HG03280 (cell line): ENCODE data around the gene PIH1D1.

Experiments used
- ATAC-seq: cut with Tn5 transposase; IDR thresholded peaks from one replicate; pipeline ENCODE4 v1.9.1; 2021; ENCODE audit warnings: mild to moderate bottlenecking, moderate library complexity; ENCODE audit not compliant: unreplicated experiment

Gene PIH1D1

DNA sequence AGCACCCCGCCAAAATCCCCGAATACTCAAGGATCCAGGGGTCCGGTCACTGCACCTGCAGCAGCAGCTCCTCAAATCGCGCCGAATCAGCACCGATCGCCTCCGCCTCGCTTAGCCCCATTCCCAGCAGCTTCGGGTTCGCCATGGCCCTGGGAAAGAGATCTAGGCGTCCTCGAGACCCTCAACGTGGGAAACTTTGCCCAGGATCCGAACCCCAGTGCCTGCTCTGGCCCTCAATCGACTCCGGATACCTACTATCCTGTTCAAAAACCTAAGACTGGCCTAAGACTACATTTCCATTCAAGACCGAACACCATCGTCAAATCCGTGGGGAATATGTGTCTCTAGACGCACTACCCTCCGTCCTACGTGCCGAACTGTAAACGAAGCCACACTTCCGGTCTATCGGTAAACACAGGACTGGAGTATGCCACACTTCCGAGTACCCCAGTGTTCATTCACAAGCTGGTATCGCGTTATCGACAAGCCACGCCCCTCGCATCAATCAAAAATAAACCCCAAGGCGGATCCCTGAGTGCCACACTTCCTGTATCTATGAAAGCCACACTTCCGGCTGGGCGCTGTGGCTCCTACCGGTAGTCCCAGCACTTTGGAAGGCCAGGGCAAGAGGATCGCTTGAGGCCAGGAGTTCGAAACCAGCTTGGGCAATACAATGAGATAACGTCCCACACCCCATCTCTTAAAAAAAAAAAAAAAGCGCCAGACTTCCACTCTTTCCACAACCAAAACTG, at the start of gene PIH1D1:
Gene PIH1D1 (minus strand): TSS at position 385 of the 752 bp plus-strand sequence. CDS start 240 bp downstream, at position 145.
- ATAC-seq = peak; percentile 60

DNA sequence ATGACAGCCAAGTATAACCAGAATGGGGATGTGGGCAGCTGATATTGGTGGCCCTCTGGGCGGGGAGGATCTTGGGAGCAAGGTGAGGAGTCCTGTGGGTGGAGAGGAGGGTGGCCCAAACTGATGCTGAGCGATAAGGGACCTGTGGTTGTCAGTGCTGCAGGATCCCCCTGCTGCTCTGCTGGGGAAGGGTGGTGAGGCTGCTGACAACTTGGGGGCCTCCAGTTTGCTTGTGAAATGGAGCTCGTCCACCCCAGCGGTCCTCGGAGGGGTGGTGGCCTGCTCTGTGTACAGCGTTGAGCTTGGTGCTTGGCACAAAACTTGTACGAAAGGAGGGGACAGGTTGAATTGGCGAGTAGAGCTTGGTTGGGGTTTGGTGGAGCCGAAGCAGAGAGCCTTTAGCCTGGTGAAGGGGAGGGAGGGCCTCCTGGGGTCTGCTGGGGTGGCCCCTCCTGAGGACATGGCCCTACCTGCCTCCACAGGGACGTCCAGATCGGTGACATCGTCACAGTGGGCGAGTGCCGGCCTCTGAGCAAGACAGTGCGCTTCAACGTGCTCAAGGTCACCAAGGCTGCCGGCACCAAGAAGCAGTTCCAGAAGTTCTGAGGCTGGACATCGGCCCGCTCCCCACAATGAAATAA, 47.5 kb upstream of the PIH1D1 start:
- no peak for ATAC-seq

- no peak for ATAC-seq
Observed at GRCh38 chr19:49498475-49498874, 46.9 kb upstream of the PIH1D1 start.

- ATAC-seq = no peak
Observed at GRCh38 chr19:49497789-49498103, 46.1 kb upstream of the PIH1D1 start.

- ATAC-seq = no peak
Observed at GRCh38 chr19:49497047-49497788, 45.6 kb upstream of the PIH1D1 start.

GRCh38 chr19:49496574-49497008, 45.0 kb upstream of the PIH1D1 start:
- no peak for ATAC-seq

DNA sequence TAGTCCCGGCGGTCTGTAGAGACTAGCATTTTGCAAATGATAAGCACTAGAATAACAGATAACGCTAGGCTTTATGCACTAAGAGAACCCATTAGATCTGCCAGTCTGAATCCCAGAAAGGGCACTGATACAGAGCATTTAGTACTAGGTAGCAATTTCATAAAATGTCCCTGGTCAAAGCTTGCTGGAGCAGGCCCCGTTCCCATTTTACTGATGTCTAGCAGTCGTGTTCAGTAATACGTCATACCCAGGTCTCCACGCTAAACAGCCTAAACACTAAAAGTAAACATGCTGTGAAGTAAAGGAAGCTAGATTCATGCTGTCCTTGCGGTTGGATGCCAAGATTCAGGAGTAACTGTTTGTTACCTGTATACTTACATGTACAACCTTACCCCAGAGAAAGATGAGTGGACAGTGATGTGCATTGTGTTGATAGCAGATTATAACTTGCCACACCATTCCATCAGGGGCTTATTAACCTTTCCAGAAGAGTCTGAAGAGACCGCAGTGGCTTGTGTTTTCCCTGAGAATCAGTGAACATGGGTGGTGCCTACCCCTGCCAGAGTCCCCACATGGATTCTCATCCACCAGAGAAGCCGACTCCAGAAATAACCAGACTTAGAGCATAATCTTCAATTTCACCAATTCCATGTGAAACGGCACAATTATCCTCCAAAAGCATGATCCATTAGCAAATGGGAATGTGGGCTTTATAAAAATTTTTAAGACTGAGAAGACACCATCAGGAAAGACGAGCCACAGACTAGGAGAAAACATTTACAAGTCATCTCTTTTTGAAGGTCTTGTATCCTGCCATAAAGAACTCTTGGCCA, 41.2 kb upstream of the PIH1D1 start:
- no peak for ATAC-seq

DNA sequence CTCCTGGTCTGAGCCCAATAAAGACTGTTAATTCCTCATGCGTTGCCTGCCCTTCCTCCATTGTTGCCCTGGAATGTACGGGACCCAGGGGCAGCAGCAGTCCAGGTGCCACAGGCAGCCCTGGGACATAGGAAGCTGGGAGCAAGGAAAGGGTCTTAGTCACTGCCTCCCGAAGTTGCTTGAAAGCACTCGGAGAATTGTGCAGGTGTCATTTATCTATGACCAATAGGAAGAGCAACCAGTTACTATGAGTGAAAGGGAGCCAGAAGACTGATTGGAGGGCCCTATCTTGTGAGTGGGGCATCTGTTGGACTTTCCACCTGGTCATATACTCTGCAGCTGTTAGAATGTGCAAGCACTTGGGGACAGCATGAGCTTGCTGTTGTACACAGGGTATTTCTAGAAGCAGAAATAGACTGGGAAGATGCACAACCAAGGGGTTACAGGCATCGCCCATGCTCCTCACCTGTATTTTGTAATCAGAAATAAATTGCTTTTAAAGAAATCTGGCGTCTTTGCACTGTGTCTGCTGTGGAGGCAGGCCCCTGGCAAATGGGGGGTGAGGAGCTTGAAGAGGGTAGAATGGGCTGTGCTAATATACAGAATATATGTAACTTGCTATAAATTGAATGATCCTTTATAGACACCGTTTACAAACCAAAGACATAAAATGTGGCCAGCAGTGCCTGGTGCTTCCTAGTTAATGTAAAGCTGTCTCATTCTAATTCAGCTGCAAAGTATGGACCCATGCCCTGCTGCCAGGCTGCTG, 40.4 kb upstream of the PIH1D1 start:
- no peak for ATAC-seq

GRCh38 chr19:49491030-49491803, 39.6 kb upstream of the PIH1D1 start:
- ATAC-seq = no peak

DNA sequence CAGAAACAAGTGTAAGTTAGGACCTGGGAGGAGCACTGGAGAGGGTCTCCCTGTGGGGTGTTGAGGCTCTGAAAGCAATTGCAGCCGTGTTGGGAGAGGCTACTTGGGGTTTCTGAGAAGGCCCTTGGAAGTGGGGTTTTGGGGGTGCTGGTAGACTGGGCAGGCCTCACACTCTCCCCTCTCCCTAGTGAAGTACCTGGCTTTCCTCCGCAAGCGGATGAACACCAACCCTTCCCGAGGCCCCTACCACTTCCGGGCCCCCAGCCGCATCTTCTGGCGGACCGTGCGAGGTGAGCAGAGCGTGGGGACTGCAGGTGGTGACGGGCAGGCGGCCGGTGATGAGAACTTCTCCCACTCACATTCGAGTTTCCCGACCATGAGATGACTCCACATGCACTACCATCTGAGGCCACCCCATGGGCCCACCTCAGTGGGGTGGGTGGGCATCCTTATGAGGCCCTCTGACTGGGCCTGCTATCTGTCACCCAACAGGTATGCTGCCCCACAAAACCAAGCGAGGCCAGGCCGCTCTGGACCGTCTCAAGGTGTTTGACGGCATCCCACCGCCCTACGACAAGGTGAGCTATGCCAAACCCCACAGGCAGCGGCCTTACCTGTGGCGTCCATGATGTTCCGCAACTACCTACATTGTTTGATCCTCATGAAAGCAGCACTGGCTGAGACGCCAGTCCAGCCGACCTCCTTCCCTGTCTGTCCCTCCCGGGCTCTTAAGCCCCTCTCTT, 38.8 kb upstream of the PIH1D1 start:
- ATAC-seq = no peak

- no peak for ATAC-seq
Observed at GRCh38 chr19:49489601-49490167, 38.1 kb upstream of the PIH1D1 start.

DNA sequence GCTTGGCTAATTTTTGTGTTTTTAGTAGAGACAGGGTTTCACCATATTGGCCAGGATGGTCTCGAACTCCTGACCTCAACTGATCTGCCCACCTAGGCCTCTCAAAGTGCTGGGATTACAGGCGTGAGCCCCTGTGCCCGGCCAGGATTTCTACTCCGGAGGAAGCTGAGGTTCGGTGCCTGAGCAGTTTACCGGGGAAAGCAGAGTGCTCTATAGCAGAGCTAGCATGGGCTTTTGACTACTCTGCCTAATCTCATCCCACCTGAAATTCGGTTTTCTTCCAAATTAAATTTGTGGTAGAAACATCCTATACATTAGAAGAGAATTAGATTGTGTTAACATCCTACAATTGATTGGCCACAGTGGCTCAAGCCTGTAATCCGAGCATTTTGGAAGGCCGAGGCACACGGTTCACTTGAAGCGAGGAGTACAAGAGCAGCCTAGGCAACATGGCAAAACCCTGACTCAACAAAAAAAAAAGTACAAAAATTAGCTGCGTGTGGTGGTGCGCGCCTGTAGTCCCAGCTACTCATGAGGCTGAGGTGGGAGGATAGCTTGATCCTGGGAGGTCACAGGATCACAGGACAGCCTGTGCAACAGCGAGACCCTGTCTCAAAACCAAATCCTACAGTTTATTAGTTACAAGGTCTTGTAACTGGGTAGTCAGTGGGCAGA, 37.4 kb upstream of the PIH1D1 start:
- no peak for ATAC-seq

GRCh38 chr19:49488046-49488862, 36.6 kb upstream of the PIH1D1 start:
- no peak for ATAC-seq

DNA sequence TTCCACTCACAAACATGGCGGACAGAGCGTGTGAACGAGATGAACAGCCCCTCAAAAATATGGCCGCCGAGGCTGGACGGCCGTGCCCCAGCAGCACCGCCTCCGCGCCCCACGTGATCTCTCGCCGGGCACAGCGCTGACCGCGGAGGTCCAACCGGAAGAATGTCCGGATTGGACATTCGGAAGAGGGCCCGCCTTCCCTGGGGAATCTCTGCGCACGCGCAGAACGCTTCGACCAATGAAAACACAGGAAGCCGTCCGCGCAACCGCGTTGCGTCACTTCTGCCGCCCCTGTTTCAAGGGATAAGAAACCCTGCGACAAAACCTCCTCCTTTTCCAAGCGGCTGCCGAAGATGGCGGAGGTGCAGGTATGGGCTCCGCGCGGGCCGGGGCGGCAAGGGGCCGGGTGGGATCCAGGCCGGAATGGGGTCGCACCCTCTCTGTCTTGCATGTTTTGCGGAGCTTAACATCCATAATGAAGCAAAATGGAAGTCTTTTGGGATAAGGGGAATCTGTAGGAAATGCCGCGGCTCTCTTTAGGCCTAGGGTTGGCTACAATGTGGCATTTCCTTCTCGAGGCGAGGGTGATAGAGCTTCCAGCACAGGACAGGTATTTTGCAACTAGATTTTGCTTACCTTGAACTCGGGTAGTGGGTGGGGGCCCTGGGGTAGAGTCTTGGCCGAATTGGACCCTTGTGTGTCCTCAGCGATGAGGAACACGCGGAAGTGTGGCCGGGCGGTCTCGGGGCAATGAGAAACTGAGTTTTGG, 35.8 kb upstream of the PIH1D1 start, which contains the start of gene RPL13A:
Gene RPL13A (plus strand): TSS at position 332 of the 769 bp plus-strand sequence. CDS start 22 bp downstream, at position 354.
- ATAC-seq = peak; percentile 89

DNA sequence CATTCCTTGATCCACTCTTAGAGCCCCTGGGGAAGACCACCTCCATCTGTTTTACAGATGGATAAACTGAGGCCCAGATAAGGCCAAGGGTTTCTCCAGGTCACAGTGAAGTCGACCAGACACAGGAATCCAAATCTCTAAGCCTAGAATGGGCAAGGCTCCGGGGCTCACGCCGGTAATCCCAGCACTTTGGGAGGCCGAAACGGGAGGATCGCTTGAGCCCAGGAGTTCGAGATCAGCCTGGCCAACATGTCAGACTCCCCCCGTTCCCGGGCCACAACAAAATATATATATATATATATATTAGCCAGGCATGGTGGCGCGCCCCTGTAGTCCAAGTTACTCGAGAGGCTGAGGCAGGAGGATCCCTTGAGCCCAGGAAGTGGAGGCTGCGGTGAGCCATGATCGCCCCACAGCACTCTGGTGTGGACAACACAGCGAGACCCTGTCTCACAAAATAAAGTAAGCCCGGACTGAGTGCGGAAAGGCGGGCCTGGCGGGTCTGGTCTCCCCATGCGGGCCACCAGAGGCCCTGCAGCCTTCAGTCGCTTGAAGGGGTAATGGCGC, 35.2 kb upstream of the PIH1D1 start:
- ATAC-seq = no peak

- no peak for ATAC-seq
Observed at GRCh38 chr19:49486232-49486631, 34.6 kb upstream of the PIH1D1 start.
